GM12872 (cell line): ENCODE data around the gene RALGPS2.

Experiments used
- TF ChIP-seq, protein P1 (sequence below): IDR thresholded peaks from 3 replicates; pipeline ENCODE4 v1.5.1; 2011; ENCODE audit warnings: low read depth, mild to moderate bottlenecking, low read length, moderate library complexity; ENCODE audit not compliant: insufficient read depth

RALGPS2 gene

DNA sequence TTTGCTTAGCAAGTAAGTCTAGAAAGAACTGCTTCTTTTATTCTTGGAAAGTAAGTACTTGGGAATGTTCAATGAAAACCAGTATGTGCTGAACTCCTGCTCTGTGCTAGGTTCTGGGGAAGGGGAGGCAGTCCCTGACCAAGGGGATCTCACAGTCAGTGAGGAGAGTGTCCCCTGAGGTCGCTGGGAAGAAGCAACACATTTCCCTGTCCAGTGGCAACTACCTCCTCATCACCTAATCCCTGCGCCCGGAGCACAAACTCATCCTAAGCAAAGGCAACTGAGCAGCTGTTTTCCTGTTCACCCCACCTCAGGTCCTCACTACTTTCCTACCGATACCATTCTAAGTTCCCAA lies 207.5 kb downstream of the RALGPS2 start:
- TF ChIP-seq, protein P1, sequence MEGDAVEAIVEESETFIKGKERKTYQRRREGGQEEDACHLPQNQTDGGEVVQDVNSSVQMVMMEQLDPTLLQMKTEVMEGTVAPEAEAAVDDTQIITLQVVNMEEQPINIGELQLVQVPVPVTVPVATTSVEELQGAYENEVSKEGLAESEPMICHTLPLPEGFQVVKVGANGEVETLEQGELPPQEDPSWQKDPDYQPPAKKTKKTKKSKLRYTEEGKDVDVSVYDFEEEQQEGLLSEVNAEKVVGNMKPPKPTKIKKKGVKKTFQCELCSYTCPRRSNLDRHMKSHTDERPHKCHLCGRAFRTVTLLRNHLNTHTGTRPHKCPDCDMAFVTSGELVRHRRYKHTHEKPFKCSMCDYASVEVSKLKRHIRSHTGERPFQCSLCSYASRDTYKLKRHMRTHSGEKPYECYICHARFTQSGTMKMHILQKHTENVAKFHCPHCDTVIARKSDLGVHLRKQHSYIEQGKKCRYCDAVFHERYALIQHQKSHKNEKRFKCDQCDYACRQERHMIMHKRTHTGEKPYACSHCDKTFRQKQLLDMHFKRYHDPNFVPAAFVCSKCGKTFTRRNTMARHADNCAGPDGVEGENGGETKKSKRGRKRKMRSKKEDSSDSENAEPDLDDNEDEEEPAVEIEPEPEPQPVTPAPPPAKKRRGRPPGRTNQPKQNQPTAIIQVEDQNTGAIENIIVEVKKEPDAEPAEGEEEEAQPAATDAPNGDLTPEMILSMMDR: no peak

DNA sequence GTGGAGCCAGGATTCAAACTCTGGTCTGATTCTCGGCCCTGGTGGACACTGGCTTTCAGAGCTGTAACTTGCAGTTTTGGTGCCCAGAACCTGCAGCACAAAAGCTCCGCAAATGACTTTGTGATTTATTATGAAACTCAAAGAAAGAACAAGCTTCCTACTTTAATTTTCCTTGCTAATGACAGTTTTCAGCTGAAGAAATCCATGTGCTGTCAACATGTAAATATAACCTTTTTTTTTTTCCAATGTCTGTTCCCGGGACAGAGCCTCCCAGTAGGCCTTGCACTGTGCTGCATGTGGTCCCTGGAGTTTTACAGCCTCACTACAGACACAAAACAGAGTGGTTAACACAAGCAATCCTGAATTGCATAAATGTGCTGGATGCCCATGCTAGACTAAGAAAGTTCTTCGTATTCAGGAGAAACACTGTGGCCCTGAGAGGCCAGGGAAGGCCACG lies 208.1 kb downstream of the RALGPS2 start:
- TF ChIP-seq, protein P1: no peak

DNA sequence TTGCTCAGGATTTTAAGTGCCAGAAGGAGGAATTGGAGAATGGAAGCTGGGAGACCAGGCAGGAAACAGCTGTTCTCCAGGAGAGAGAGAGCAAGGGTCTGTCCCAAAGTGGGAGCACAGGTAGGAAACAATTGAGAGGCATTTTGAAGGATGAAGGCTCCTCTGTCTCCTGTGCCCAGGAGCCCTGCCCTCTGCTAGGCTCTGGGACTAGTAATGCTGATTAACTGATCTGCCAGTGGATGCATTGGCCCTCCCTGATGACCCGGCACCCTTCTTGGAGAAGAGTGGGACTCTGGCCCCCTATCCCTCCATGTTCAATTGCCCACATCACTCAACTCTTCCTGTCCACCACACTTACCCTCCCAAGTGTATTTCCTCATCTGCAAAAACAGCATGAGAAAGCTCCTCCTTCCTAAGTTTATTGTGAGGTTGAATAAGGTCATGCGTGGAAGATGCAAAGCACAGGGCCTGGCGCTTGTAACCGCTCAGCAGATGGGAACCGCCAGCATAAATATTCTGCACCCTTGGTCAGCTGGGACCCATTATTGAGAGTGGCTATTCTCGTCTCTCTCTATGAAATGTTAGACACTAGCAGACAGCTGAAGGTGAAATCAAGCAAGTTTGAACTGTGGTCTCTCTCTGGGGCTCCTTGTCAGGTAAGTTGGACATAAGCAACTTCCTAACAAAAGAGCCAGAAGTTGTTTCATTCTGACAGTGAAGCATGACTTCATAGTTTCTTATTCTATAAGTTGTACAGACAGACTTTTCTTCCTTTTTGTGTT lies 208.9 kb downstream of the RALGPS2 start:
- TF ChIP-seq, protein P1: no peak

DNA sequence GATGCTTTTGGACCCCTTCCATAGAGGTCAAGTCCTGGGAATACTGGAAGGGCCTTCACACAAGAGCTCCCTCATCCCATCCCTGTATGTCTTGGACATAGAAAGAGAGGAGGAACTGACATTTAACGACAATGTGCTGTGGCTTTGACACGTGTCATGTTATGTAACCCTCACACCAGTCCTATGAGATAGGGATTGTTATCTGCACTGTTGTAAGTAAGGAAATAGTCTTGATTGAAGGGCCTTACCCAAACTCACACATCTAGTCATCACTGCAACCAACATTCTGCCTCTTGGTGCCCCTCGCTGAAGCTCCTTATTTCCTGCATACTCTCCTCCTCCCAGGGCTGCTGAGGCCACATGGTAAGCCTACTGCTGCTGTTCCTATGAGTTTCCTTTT lies 209.5 kb downstream of the RALGPS2 start:
- TF ChIP-seq, protein P1: no peak

DNA sequence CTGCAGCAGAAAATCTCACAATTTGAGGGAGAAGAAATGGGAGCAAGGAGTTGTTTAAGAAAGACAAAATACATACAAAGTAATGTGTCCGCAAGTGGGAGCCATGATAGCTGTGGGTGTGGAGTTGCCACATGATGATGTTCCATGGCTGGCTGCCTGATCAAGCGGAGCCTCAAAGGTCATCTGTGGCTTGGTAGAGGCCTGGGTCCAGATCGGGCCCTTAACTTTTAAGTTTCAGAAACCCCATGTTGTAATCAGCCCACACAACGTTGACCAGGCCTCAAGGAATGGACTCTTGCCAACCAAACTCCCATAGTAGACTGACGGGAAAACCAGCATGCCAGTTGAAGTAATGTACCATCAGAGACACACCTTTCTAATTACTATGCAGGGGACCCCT lies 210.6 kb downstream of the RALGPS2 start:
- TF ChIP-seq, protein P1: no peak

DNA sequence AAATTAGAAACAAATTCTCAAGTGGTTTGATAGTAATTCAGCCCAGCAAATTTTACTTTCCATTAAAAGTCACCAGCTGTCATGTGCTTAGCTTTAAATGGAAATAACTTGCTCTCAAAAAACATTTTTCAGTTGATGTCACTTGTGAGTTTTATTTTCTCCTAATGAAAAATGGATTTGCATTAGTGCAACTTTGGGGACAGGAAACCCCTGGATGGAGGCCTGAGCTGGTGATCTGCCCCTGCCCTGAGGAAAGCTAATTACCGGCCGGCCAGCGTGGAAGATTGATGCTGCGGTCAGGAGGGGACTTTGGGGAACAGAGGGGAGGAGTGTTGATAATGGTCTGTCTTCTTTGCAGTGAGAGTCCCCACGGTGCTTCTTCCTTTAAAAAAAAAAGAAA lies 212.7 kb downstream of the RALGPS2 start:
- TF ChIP-seq, protein P1: no peak

DNA sequence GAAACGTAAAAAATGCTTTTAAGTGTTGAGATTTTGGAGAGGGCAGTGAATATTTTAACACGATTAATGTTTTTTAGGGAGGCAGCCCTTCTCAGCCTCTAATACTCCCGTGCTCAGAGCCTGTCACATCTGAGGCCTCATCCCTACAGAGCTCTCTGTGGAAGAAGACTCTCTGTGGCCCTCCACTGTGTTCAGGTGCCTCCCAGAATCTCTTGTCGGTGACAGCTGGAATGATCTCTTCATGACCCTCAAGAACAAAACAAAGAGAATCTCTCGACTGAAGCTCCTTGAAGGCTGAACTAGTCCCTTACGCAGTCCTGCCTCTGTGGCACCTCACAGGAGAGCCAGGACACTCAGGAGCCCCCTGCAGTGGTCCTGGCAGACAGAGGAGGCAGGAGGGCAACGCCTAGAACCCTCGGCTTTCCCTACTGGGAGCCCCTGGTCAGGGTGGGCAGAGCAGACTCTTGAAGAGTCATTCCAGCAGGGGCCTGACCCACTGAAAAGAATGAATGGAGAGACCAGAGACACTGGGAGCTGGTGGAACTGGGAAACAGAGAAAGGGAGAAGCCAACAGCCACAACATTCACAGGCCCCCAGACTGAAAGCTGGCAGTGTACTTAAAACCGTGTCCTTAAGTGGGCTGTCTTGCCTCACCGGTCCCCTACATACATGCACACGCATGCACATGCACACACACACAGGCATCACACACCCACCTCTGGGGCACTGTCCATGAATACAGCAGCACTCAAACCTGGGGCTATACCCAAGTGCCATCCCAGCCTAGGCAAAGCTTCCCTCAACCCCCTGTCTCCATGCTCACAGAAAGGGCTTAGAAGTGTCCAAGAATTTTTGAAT lies 213.3 kb downstream of the RALGPS2 start:
- TF ChIP-seq, protein P1: no peak
